OCI-LY7 (cell line): ENCODE measurements around the gene EFNA5.

ENCODE experiments used
- CTCF ChIP-seq: fragments of 200-600 bp; sonication (generic); conservative IDR thresholded peaks from 2 replicates; pipeline ENCODE4 v1.5.1; 2014; ENCODE audit warnings: mild to moderate bottlenecking, antibody characterized with exemption, low read length, moderate library complexity, mixed read lengths
- EZH2phosphoT487 ChIP-seq: fragments of 200-600 bp; sonication (generic); IDR thresholded peaks from 2 replicates; pipeline ENCODE4 v1.6.1; 2018; ENCODE audit warnings: low read depth, borderline replicate concordance, mild to moderate bottlenecking, mixed run types, antibody characterized with exemption, low read length, moderate library complexity, mixed read lengths

GRCh38 chr5:107359033-107359915 is 311.5 kb downstream of the EFNA5 start:
- TF ChIP-seq CTCF: no peak
- no peak for TF ChIP-seq EZH2phosphoT487
